HL-60/S4 treated with retinoic acid at 250 ng/mL for 4 days and 3 days (cell line): Measurements from ENCODE around the gene QKI.
"Not testable (repeated sequence)": the region's sequence is repeated elsewhere in the genome, so short reads cannot be mapped to it uniquely, and the experiment has no call there.

Experiments used
- in situ Hi-C: fragments of 300-500 bp; cut with MboI; formaldehyde crosslinking; loops from 2 replicates; pipeline ENCODE4 v1.7.0; 2022; ENCODE audit warnings: low sequenced_read_pairs

Gene QKI

DNA sequence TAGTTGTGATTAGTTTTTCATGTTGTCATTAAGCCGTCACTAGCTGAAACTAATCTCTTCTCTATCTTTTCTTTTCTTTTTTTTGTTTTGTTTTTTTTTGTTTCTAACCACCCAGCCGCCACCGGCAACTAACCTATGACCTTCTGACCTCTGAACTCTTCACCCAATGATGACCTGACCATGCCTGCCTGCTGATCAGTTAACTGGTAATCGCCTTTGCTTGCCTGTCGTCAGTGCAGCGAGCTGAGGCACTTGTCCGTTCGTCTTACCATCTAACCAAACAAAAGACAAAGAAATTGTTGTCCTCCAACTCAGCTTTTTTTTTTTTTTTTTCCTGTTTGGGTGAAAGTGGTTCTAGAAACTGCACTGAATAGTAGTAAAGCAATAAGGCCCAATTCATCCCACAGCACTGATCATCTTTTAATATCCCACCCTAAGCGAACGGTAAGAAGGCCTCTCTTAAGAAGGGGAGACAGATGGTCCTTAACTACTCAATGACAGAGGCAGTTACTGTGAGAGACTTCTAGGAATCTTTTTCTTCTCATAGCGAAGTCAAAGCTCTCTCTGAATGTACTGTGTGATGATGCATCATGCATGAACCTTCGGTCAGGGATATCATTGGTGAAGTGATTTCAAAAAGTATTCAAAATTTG is 156.2 kb downstream of the QKI start:
- in situ Hi-C loops: loop anchor here (25.0 kb wide), 1 partner anchor 383 kb away; no protein-coding TSS in a partner anchor

DNA sequence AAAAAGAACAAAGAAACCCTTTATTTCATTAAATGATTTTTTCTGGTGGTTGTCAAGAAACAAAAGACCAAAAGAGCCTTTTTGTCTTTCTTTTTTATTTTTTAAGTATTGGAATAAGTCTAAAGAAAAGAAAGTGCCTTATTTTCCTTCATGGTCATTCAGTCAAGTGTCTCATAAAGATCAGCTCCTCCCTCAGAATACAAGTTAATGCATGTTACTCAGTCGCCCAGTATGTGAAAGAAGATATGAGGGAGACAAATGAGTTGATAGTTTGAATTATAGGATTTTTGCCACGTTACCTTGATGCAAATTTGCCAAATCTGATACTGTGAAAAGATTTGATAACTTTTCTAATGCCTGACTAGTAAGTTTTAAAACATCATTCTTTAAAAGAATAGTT is 157.2 kb downstream of the QKI start:
- in situ Hi-C loops: loop anchor here (25.0 kb wide), 1 partner anchor 384 kb away; no protein-coding TSS in a partner anchor

DNA sequence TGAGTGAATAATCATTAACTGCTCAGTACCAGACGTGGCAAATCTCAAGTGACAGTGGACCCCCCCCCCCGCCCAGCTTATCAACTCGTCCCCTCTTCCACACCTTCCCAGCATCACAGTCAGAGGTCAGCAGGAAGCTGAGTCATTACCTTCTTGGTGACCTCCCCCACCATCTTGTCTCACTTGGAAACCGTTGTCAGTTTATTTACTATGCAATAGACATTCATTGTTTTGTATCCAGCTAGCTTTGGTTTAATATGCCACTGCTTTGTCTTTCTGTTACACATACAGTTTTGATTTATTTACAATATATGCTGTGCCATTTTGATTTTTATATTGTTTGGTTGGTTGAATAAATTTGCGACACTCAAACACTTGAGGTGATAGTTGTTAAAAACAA is 158.1 kb downstream of the QKI start:
- in situ Hi-C loops: loop anchor here (25.0 kb wide), 1 partner anchor 385 kb away; no protein-coding TSS in a partner anchor

DNA sequence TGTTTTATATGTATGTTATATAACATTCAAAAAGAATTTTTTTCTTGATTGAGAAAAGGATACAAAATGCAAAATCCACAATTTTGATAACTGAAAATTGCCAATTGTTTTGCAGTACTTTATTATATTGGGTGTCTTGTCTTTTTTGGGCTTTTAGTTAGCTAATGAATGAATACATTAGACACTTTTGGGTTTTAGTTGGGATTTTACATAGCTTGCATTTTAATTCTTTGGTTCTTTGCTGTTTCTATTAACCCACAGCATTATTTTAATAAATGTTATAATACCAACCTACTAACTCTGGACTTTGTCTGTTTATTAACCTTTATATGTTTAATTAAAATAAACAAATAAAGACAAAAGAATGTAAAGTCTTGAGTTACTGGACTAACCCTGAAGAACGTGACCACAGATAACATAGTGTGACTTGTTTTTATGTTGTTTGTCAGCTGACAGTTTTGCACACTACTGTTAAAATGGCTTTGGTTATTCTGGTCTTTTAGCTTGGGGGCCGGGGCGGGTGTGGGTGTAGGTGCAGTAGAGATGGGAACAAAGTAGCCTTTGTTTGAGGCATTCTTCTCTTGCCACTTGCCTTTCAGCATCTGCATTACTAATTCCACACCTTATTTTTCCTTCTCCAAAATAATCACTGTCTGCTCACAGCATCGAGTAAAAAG is 159.1 kb downstream of the QKI start:
- in situ Hi-C loops: loop anchor here (25.0 kb wide), 1 partner anchor 386 kb away; no protein-coding TSS in a partner anchor

DNA sequence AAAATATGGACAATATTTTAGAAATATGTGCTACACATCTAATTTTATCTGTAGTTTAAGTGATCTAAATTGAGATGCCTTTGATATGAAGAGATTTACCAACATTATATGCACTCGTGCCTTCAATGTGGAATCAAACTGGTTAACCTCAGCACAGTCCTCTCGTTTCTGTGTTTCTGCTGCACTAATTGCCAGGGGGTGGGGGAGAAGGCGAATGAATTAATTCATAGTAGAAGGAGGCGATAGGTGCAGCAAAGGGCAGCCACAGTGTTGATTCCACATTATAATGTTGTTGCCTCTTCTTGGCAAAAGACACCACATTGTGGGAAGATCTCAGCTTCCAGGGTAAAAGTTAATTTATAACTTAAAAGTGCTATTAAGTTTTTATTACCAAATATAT is 161.6 kb downstream of the QKI start:
- in situ Hi-C loops: no loop called here

DNA sequence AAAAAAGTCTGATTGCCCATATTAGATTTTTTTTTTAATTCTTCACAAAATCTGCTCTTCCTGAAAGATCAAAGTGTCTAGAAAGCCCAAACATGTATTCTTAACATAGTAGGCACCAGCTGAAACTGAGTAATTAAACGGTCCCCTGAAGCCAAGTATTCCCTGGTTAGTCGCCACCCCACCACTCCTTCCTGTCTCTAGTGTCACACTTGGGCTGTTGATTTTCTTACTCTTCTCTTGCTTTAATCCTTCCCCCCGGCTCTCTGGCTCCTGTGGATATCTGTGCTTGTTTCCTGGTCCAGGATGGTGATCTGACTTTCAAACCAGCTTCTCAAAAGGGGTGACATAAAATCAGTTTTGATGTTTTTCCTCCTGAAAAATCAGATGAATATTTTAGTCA is 162.9 kb downstream of the QKI start:
- in situ Hi-C loops: no loop called here

DNA sequence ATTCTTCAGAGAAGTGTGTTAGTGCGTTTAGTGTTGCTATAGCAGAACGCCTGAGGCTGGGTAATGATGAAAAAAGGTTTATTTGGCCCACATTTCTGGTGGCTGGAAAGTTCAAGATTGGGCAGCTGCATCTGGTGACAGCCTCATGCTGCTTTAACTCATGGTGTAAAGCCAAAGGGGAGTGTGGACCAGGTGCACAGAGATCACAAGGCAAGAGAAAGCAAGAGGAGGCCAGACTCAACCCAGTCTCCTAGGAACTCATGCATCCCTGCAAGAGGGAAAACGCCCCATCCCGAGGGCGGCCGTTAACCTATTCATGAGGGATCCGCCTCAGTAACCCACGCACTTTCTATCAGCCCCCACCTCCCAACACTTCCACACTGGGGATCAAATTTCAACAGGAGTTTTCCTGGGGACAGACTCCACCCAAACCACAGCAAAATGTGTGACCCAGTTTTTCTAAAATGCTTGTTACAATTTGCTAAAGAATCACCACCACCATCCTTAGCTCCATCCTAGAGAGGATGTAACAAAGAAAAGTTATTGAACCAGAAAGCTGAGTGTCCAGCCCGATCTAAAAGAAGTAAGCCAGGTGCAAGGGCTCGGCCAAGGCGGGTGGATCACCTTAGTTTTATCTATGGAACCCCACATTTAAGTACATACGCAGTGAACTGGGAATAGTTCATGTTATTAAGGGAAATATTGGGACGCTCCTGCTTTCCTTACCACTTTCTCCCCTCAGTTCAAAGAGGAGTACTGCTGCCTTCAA is 164.8 kb downstream of the QKI start:
- in situ Hi-C loops: no loop called here

DNA sequence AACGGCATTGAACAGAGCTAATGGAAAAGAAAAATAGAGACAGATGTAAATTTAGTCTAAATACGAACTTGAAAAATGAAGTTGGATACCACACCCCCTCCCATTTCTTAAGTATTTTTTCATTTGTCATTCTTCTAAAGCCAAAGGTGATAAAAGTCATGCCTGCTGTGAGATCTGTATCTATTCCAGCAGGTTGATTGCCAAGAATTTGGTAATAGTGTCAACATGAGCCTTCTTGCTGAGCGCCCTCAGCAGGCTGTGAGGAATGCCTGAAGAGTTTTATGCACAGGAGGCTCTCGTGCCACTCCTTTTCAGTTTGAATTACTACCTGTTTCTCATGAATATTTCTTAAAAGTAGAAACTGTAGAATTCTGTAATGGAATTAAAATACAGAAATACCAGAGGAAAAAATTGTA is 165.4 kb downstream of the QKI start:
- in situ Hi-C loops: no loop called here

DNA sequence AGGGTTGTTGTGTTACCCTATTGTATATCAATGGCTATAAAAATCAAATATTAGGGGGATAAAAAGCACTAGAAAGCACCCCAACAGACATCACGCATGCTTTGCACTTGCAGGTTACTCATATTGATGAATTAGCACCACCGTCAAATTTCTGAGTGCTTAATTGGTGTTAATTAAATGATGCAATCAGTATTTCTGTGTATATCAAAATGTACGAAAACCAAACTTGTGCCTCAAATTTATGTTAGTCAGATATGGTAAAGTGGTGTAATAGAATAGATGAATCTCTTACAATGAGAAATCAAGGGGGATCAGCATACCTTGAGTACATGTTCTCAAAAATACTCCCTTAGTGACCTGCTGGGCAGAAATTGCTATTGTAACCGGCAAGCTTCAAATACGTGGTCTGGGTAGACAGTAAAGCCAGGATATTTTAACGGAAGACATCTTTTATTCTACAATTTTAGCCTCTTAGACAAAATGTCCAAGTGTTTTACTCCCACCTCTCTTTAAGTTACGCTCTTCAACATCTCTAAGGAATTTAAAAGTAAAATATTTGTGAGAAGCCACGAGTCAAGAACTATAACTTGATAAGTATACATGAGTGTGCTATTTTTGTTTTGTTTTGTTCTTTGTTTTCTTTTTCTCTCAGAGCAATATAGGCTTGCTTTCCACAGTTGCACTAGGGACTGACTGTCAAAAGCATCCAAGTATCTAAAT is 166.0 kb downstream of the QKI start:
- in situ Hi-C loops: no loop called here

DNA sequence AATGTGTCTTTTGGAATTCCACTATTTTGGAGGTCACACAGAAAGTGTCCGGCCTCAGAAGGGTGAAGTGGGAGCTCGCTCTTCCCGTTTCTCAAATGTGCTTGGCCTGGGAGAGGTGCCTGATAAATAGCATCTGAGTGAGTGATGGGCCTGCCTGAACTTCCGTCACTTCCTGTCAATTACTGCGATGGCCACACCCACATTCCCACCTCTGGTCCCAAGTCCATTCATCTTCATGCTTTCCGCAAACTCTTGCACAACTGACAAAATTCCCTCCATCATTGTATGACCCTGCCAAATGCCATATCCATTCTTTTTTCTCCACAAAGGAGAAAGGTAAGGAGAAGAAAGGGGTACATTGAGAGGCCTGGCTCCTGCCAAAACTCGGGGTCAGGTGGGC is 169.0 kb downstream of the QKI start:
- in situ Hi-C loops: no loop called here

DNA sequence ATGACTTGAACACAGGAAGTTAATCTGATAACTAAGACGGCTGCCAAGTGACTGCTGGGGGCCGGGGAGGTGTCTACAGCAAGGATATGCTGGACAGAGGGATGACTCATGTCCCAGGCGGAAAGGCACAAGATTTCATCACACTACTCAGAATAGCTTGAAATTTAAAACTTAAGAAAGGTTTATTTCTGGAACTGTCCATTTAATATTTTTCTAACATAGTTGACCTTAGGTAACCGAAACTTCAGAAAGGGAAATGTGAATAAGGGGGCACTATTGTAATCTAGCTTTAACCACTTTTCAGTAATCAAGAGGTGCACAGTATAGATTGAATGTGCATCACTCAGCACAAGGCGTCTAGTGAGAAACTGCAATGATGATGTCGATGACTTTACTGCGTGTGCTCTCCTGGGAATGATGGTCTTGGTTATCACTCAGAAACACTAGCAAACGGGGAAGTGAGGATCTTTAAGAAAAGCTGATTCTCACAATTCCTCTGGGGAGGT is 171.5 kb downstream of the QKI start:
- in situ Hi-C loops: no loop called here

DNA sequence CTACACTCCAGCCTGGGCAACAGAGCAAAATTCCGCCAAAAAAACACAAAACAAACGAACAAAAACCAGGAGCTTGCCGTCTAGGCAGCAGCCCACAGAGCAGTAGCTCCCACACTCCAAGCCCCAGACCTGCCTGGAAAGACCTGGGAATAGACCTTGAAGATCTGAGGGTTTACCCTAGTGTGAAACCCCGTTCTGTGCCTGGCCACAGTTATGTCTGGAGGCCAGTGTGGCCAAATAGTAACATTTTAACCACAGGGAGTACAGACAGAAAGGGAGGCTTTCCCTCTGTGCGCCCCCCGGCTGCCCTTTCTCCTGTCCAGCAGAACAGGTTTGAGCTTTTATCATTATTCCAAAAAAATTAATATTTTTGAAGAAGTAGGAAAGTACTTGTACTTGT is 172.4 kb downstream of the QKI start:
- in situ Hi-C loops: no loop called here

DNA sequence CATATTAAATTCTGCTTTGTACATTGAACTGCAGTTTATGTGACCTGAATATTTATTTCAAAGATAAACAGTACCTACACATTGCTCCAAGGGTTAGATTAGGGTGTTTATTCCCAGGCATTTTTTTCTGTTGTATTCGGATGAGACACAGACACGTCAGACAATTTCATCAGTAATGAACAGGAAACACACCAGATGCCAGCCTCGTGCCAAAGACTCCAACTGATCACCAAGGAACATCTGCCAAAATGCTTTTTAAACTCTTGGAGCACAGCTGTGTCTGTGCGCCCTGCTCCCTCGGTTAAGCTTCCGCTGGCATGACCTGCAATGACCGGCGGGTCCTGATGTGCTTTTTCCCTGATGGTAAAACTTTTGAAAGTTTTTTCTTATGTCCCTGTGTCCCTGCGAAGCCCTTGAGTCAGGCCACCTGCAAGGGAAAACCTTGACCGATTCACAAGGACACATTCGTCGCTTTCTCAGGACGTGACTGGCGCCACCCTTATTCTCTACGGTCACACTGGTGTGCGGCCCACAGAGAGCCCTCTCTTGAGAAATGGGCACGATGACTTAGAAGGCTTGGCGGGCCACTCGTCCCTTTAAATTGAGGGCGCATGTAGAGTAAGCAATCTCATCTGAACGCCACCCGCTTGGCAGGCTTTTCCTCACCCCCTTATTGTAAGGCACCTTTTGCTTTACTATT is 173.9 kb downstream of the QKI start:
- in situ Hi-C loops: no loop called here

DNA sequence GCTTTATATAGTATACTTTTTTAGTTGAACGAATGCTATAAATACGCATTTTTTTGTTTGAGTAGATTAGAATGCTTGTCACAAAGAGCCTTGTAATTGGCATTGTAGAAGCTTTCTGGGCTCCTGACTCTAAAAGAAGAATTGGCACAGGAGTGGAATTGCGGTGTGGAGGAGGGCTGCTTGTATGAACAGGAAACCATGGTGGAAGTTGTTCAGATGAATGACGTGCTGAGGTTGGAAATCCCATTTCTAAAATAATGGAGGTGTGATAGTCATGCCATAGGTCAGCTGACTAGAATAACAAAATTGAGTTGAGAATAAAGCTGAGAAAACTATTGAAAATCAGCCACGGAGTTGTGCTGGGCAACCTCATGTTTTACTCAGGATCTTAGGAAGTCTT is 174.9 kb downstream of the QKI start:
- in situ Hi-C loops: no loop called here

DNA sequence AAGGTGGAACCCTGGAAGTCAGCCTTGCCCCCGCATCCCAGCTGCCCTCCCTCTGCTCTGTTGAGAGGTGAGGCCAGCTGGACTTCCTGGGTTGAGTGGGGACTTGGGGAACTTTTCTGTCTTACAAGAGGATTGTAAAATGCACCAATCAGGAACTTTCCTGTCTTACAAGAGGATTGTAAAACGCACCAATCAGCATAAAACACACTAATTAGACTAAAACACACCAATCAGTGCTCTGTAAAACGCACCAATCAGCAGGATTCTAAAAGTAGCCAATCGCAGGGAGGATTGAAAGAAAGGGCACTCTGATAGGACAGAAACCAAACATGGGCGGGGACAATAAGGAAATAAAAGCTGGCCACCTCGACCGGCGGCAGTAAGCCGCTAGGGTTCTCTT is 175.6 kb downstream of the QKI start:
- in situ Hi-C loops: not testable (repeated sequence)

DNA sequence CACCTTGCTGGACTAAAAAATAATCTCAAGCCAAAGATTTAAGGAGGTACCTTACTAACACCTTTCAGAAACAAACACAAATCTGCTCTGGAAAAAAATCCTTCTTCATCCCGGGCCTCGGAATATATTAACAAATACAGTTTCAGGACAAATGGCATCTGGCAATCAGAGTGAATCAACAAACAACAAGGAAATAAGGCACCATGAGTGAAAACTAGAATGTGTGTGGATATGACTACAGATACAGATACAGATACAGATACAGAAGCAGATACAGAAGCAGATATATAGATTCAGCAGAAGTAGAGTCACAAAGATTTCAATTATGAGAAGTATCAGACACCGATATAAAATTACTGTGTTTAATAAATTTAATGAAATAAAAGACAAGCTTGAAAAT is 178.4 kb downstream of the QKI start:
- in situ Hi-C loops: no loop called here

DNA sequence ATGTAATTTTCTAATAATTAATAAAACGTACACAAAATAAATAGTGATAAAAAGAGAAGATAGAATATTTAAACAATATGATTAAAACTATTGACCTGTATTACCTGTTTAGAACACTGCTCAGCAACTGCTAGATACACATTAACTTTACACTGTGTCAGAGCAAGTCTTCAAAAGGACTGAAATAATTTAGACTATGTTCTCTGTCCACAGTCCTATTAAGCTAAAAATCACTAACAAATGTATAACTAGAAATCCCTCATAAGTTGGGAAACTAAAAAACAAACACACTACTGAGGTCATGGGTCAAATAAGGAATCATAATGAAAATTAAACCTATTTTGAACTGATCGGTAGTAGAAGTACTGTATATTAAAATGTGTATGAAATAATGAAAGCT is 181.7 kb downstream of the QKI start:
- in situ Hi-C loops: no loop called here

DNA sequence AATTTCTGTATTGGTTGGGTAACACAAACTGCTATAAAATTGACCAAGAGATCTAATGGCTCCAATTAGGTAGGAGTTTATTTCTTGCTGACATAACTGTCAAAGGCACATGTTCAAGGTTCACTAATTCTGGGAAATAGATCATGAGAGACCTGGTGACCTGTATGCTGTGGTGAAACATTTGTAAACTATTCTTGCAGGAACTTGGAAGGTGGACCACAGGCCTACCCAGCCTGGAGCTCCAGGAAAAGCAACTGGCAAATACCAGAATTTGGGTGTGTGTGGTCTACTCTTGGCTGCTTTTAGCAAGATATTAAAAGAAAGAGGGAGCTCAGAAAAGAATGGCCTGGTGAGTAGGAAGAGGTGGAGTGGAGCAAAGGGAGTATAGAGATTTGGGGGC is 184.6 kb downstream of the QKI start:
- in situ Hi-C loops: no loop called here

DNA sequence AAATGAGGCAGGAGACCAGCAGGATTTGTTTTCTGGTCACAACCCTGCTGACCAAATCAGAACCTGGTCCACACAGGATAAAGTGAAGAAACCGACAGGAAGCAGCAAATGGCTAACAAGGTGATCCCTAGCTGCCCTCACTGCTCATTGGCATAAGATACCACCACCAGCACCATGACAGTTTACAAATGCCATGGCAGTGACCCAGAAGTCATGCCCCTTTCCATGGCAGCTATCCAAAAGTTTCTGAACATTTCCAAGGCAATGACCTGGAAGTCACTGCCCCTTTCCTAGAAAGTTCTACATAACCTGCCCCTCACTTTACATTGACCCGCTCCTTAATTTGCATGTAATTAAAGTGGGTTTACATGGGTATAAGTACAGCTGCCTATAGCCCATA is 185.2 kb downstream of the QKI start:
- in situ Hi-C loops: no loop called here

DNA sequence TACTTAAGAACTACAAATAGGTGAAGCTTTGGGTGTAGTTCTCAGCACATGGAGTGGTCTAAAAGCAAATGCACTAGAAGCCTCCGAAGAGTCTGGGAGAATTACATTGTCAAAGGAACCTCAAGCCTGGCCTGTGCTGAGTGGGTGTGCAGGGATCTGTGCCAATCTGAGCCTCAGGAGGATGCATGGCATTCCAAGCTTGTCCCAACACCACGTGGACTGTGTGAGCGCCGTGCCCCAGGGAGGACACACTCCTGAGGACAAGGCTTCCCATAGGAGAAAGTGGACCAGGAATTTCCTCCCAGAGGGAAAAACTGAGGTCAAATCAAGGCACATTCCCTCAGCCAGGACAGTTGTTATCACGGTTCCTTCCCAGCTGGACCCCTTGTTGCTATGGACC is 185.8 kb downstream of the QKI start:
- in situ Hi-C loops: no loop called here
